ENCODE data around the gene SYNJ2. TPM values are rescaled to one million over a fixed set of nuclear protein-coding genes. Genes with fewer than 3 reads are reported as not detected.

The SYNJ2 gene
- total RNA-seq, 1 experiment from 2014 or later, result 70.0 TPM

DNA sequence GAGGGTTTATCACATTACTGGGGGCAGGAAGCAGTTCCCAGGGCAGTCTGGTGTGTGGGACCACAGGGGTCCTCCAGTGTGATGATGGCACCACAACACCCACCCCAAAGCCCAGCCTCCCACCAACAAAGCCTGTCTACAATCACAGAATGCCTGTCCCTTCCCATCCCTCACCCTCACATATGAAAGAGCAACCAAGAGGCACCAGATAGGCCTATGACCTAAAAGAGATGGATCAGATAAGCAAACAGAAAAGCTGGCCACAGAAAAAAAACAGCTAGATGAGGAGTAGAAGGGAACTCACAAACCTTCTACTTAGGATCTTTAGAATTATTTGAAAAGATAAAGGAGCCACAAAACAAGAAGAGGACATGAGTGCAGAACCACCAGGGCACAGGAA, 132.1 kb downstream of the SYNJ2 start:
- DNase-seq (ENCODE audit: low read depth, low spot score) (no peak), ATAC-seq (no peak)
- Histone ChIP-seq H3K9me3 (ENCODE audit: control insufficient read depth, insufficient read depth, low read depth, low read length) (no peaks in the 10 kb centered on the region), H3K36me3 (ENCODE audit: control insufficient read depth, insufficient read depth, low read length) (peaks cover 3% of the 10 kb centered on the region; the same call in 1 of the 2 replicates), H3K4me1 (ENCODE audit: control insufficient read depth, insufficient read depth, low read length) (no peaks in the 10 kb centered on the region), H3K27ac (ENCODE audit: low read length) (no peak overlapping the region), H3K27me3 (ENCODE audit: control insufficient read depth, insufficient read depth, low read length) (no peaks in the 10 kb centered on the region), H3K4me3 (ENCODE audit: low read depth in 2 of 2, low read length in 2 of 2) (no peak overlapping the region)
- in situ Hi-C loops (cut with HindIII; ENCODE audit: low pct_unique_long_range_greater_than_20kb, low sequenced_read_pairs), result no loop called here
- TF ChIP-seq, protein P1, sequence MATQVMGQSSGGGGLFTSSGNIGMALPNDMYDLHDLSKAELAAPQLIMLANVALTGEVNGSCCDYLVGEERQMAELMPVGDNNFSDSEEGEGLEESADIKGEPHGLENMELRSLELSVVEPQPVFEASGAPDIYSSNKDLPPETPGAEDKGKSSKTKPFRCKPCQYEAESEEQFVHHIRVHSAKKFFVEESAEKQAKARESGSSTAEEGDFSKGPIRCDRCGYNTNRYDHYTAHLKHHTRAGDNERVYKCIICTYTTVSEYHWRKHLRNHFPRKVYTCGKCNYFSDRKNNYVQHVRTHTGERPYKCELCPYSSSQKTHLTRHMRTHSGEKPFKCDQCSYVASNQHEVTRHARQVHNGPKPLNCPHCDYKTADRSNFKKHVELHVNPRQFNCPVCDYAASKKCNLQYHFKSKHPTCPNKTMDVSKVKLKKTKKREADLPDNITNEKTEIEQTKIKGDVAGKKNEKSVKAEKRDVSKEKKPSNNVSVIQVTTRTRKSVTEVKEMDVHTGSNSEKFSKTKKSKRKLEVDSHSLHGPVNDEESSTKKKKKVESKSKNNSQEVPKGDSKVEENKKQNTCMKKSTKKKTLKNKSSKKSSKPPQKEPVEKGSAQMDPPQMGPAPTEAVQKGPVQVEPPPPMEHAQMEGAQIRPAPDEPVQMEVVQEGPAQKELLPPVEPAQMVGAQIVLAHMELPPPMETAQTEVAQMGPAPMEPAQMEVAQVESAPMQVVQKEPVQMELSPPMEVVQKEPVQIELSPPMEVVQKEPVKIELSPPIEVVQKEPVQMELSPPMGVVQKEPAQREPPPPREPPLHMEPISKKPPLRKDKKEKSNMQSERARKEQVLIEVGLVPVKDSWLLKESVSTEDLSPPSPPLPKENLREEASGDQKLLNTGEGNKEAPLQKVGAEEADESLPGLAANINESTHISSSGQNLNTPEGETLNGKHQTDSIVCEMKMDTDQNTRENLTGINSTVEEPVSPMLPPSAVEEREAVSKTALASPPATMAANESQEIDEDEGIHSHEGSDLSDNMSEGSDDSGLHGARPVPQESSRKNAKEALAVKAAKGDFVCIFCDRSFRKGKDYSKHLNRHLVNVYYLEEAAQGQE (IDR thresholded peaks at IDR 0.05; ENCODE audit: insufficient read depth in 1 of 2, low read depth in 2 of 2, low read length in 1 of 2), result no peak
- TF ChIP-seq SIN3A (IDR thresholded peaks at IDR 0.05; ENCODE audit: borderline replicate concordance, insufficient read depth, low read depth, low read length) (no peak), POLR2AphosphoS5 (IDR thresholded peaks at IDR 0.05; ENCODE audit: low read depth, low read length) (no peak), TCF7L2 (IDR thresholded peaks at IDR 0.05; ENCODE audit: low read depth, low read length) (no peak)
- TF ChIP-seq, protein P2, sequence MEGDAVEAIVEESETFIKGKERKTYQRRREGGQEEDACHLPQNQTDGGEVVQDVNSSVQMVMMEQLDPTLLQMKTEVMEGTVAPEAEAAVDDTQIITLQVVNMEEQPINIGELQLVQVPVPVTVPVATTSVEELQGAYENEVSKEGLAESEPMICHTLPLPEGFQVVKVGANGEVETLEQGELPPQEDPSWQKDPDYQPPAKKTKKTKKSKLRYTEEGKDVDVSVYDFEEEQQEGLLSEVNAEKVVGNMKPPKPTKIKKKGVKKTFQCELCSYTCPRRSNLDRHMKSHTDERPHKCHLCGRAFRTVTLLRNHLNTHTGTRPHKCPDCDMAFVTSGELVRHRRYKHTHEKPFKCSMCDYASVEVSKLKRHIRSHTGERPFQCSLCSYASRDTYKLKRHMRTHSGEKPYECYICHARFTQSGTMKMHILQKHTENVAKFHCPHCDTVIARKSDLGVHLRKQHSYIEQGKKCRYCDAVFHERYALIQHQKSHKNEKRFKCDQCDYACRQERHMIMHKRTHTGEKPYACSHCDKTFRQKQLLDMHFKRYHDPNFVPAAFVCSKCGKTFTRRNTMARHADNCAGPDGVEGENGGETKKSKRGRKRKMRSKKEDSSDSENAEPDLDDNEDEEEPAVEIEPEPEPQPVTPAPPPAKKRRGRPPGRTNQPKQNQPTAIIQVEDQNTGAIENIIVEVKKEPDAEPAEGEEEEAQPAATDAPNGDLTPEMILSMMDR (IDR thresholded peaks at IDR 0.05), result no peak
- intact Hi-C loops (cut with micrococcal nuclease; ENCODE audit: unreplicated experiment), result no loop called here
- no TSS peak for BruUV-seq (replicated peaks)
- CTCF ChIA-PET, result no interaction called here
- POLR2A ChIA-PET, result no interaction called here

DNA sequence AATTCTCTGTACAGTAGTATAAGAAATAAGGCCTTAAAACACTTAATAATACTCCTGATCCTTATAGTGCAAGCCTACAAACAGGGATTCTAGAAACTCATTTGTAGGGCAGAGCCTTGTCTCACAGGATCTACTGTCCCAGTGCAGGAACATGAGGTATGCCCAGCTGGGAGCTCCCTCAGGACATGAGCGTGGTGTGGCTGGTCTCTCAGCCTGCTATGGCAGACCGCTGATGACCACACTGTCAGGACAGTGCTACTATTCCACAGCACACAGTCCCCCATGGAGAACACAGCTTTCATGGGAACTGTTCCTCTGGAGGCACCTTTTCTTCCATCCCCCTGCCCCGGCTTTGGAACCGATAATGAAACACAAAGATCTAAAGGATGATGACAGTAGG, 133.4 kb downstream of the SYNJ2 start:
- peak; percentile 59 for ATAC-seq
- TF ChIP-seq, protein P1 (IDR thresholded peaks at IDR 0.05; ENCODE audit: insufficient read depth in 1 of 2, low read depth in 2 of 2, low read length in 1 of 2), result no peak
- TF ChIP-seq POLR2AphosphoS5 (IDR thresholded peaks at IDR 0.05; ENCODE audit: low read depth, low read length), result no peak
- TF ChIP-seq TCF7L2 (IDR thresholded peaks at IDR 0.05; ENCODE audit: low read depth, low read length), result no peak
- no peak for TF ChIP-seq SIN3A (IDR thresholded peaks at IDR 0.05; ENCODE audit: borderline replicate concordance, insufficient read depth, low read depth, low read length)
- TF ChIP-seq, protein P2 (IDR thresholded peaks at IDR 0.05), result no peak
- POLR2A ChIA-PET, result no interaction called here
- BruUV-seq (replicated peaks), result no TSS peak
- Histone ChIP-seq H3K4me3 (ENCODE audit: low read depth in 2 of 2, low read length in 2 of 2) (no peak overlapping the region), H3K4me1 (ENCODE audit: control insufficient read depth, insufficient read depth, low read length) (no peaks in the 10 kb centered on the region), H3K9me3 (ENCODE audit: control insufficient read depth, insufficient read depth, low read depth, low read length) (no peaks in the 10 kb centered on the region), H3K27me3 (ENCODE audit: control insufficient read depth, insufficient read depth, low read length) (no peaks in the 10 kb centered on the region), H3K36me3 (ENCODE audit: control insufficient read depth, insufficient read depth, low read length) (peaks cover 3% of the 10 kb centered on the region; the same call in 1 of the 2 replicates), H3K27ac (ENCODE audit: low read length) (no peak overlapping the region)
- DNase-seq (ENCODE audit: low read depth, low spot score), result no peak
- in situ Hi-C loops (cut with HindIII; ENCODE audit: low pct_unique_long_range_greater_than_20kb, low sequenced_read_pairs), result no loop called here
- CTCF ChIA-PET, result interaction anchor here (0.6 kb wide), 1 partner anchor 50 kb away, joined by 3 read pairs; no protein-coding TSS in a partner anchor
- intact Hi-C loops (cut with micrococcal nuclease; ENCODE audit: unreplicated experiment), result no loop called here
